GM10847 (cell line): Measurements from ENCODE around the gene DOK6.

Experiments used
- POLR2A ChIP-seq: IDR thresholded peaks from 2 replicates; pipeline ENCODE4 v1.6.1; 2011; ENCODE audit not compliant: insufficient read length; ENCODE audit errors: extremely low read depth

DOK6 gene

DNA sequence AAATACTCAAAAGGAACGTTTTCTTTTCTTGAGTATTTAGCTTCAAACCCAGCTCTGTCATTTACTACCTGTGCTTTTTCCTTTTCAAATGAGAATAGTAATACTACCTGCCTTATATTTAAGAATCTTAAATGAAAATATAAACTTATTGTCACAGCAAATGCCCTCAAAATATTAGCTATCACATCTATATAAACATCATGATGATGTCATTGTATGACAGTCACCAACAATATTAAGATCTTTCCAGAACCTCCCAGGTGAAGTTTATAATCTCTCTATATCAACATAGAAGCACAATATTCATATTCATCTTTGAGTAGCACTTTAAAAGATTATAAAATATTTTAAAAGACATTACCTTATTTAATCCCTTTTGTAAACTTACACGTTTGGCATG, 92.2 kb downstream of the DOK6 start:
- no peak for TF ChIP-seq POLR2A

DNA sequence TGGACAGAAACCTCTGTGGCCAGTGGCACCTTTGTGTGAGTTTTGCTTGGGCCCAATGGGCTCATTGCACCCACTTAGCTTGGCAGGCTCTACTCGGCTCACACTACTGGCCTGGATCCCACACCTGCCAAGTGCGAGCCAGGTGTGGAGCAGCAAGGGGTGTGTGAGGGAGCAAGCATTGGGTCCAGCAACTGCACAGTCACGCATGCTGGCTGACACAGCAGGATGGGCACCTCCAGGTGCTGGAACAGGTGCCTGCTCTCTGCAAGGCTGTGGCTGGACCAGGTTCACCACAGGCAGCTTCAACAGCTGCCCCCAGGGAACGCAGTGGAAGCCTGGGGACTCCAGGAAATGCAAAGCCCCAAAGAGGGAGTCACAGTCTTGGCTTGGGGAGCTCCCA, 94.2 kb downstream of the DOK6 start:
- TF ChIP-seq POLR2A: no peak

DNA sequence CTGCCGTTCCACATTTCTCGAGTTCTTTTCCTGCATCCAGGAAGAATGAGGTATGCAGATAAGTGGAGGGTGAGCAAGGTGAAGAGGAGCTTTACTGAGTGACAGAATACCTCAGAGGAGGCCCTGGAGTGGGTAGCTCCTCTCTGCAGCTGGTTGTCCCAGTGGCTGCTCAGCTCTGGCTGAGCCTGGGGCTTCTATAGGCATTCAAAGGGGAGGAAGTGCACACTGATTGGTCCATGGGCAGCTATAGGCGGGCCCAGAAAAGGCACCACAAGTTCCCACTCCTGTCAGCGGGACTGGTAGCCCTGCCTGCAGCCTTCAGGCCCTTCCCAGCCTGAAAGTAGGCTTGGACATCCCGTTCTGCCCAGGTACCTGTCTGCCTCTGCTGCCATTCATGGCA, 94.7 kb downstream of the DOK6 start:
- TF ChIP-seq POLR2A: no peak

DNA sequence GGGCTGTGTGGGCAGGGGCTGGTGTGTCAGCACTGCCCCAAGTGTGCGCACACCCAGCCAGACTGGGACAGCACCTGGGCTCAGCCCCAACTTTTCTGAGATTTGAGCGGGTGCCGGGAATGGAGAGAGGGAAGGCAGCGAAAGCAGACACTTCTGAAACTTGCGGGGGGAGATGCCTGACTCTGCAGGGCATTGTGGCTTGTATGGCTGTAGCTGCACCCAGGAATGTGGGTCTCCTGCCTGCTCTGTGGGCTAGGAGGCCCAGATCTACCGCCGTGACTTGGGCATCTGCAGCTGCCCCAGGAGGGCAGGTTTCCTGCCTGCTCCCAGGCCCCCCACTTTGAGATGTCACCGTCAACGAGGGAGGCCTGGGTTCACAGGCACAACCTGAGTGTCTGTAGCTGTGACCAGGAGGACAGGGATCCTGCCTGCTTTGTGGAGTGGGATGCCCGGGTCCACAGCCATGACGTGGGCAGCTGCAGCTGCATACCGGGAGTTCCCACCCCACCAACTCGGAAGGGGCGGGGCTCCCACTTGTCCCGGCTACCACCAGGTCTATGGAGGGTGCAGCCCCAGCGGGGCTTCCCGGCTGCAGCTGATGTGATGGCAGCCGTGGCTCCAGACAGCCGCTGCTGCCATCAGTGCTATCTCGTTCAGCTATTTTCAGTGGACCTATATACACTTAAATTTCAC, 95.3 kb downstream of the DOK6 start:
- TF ChIP-seq POLR2A: no peak

DNA sequence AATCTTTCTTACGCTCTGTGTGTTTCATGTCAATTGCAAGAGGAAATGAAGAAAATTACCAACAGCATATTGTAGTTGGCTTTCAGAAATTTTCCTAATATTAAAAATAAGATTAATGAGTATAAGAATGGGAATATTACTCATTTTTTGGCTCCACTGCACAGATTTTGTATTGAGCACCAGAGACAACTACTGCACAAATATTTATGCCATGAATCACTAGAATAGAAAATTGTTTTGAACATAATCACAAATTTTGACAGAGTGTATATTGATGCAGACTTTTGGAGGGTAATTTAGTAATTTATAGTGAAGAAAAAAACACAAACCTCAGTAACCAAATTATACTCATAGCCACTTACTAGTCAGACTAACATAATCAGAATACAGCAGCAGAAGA, 118.3 kb downstream of the DOK6 start:
- TF ChIP-seq POLR2A: no peak

DNA sequence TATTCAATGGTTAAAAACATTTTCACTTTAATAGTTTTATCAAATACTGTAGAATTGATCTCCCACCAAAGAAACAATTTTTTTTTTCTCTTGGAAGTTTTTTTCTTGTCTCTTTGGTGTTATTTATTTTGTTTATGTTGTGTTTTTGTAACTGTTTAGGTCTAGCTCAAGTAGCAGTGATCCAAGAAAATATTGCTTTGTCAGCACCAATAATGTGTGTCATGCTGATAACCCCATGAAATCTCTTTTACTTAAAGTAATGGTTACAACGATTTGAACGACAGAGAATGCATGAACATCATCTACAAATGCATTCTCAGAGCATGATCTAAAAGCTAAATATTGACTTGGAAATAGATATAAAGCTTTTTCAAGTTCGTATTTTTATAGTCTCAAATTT, 122.9 kb downstream of the DOK6 start:
- TF ChIP-seq POLR2A: no peak

DNA sequence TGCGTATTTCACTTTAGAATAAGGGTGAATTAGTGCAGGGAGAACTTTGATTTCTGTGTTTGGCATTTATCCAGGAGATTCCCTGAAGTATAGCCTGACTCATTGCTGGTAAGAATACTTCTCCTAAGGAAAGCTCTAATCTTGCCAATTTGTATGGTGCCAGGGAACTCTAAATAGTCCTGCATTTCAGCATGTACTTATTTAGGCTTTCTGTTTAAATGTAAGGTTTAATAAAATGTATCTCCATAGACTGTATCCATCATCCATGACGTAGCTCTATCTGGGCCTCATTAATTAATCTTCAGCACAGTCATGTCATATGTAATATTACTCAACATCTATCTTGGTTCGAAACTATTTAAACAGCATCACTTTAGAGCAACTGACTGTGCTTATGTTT, 127.7 kb downstream of the DOK6 start:
- TF ChIP-seq POLR2A: no peak

DNA sequence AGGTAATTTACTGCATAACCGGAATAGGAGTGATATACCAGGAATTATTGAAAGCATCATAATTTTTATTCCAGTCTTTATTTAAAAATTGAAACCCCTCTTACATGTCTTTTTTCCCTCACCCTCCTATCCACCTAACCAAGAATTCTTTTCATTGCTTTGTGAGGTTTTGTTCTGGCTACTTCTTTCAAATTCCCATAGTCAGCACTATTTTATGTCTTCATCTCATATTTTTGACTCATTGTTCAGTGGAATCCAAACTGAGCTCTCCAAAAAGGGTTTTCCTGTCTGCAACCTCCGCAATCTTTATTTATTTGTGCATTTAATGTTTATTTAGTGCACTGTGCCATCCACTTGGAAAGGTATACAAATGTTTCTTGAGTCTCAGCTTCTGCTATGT, 128.5 kb downstream of the DOK6 start:
- TF ChIP-seq POLR2A: no peak

DNA sequence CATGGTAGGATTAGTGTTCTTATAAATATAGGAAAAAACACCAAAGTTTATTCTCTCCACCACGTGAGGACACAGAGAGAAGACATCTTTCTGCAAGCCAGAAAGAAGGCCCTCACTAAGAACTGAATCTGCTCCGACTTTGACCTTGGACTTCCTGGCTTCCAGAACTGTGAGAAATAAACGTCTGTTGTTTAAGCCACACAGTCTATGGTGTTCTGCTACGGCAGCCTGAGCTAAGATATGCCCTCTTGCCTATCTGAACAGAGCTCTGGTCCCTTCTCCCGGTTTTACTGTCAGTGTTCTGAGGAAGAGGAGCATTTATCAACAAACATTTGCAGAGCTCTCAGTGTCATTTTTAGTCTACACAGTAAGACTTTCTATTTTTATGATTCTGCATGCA, 131.3 kb downstream of the DOK6 start:
- no peak for TF ChIP-seq POLR2A

DNA sequence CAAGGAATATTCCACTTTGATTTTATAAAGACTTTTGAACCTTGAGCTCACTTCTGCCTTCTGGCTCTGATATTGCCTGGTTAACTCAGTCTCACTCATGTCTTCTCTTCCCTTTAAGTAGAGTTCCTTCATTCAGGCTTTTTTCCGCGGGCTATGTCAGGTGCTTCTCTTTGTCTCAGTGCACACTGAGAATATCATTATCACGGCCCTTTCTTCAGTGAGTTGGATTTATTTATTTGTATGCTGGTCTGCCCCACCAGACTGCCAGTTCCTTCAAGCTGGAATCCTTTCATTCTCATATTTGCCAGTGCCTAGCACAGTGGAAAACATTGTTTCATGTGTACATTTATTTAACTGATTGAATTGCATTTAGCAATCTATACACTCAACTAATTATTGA, 136.5 kb downstream of the DOK6 start:
- no peak for TF ChIP-seq POLR2A

DNA sequence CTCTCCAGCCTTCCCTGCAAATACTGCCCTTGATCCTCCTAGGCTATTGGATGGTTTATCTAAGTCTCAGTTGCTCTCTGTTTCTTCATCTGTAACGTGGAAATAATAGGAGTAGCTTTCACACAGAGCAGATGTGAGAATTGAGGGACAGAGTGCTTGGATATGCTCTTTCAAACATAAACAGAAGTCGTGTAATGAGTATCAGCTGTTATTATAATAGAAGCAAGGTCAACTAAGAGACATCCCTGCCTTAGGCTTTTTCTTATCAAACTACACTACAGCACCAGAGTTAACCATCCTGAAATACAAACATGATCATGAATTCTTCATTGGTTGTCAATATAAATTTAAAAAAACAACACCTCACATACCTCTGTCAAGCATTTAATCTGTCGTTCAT, 138.2 kb downstream of the DOK6 start:
- TF ChIP-seq POLR2A: no peak

DNA sequence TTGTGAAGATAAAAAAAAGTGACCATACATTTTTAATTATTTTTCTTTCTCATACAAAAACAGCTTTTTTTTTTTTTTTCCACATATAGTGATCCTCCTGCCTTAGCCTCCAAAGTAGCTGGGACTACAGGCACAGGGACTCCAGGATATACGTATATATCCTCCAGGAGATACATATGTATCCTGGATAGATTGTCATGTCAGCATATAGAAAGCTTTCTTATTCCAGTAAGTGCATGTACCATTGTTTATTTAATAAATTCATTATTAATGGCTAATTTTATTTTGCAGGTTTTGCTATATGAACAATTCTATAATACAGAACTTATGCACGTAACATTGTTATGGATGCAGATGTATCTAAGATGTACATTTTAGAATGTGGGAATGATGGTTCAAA, 138.7 kb downstream of the DOK6 start:
- TF ChIP-seq POLR2A: no peak

DNA sequence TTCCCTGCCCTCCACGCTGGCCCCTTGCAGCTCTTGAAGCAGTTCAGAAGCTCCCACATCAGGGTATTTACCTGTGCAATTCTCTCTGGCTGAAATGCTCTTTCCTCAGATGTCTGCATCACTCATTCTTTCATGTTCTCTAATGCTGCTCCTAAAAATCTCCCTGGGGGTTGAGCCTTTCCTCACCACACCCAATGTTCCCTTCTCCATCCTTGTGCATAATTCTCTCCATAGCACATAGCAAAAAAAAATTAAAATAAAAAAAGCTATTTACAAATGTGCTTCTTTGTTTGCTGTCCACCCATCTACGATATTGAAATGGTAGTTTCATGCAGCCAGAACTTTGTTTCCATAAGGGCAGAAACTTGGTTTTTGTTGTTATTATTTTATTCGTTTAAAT, 155.5 kb downstream of the DOK6 start:
- no peak for TF ChIP-seq POLR2A

DNA sequence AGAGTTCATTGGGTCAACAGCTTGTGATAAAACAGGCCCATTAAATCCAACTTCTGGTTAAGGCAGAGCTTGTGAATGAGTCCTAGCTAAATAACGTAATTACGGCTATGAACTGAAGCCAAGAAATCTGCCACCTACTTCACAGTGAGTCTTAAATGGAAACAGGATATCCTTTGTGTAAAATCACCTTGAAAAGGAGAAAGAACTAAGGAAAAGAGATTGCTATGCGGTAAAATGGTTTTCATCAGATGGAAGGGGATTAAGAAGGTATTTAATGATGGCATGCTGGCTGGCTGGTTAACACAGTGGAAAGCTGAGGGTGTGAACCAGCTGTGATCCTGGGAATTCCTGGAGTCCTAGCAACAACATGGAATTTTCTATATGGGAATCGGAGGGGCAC, 156.6 kb downstream of the DOK6 start:
- no peak for TF ChIP-seq POLR2A

DNA sequence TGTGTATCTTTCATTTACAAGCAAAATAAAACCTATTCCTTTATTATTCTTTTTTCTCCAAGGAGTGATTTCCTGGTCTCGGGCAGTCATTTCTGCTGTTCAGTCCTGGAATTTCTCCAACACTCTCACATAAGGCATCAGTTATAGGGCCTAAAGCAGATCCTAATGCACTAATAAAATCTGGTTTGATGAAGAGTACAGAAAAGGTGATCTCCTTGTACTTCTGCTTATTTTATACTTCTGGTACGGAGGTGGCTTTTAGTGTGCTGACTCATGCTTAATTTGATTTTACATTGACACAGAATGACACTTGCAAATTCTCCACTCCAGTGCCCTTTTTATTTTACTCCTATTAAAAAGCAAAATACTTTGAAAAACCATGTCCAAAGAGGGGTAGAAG, 157.4 kb downstream of the DOK6 start:
- TF ChIP-seq POLR2A: no peak

DNA sequence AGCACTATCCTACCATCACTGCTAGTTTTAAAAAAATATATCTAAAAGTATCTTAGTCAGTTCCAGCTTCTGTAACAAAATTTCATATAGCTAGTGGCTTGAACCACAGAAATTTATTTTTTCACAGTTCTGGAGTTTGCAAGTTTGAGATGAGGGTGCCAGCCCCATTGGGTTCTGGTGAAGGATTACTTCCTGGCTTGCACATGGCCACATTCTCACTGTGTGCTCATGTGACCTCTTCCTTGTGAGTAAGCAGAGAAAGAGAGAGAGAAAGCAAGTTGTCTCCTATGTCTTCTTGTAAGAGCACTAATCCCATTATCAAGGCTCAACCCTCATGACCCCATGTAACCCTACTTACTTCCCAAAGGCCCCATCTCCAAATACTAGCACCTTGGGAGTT, 158.9 kb downstream of the DOK6 start:
- no peak for TF ChIP-seq POLR2A

DNA sequence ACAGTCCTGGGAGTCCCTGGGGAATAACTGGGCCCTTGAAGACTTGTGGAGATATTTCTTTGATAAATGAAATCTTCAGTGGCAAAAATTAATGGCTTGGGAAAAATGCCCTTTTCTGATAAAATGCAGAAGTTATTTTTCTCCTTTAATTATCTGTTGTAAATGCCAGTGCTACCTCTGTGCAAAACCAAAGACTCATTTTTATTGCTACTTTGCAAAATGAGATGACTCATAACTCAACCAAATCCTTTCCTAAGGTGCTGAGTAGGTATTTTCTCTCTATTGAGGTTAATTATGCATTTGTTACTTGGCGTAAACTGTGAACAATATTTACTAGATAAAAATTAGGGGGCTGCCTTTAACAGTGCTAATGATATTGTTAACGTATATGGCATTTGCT, 163.9 kb downstream of the DOK6 start:
- TF ChIP-seq POLR2A: no peak
